ENCODE results near the gene ANKS1B.

Gene ANKS1B

DNA sequence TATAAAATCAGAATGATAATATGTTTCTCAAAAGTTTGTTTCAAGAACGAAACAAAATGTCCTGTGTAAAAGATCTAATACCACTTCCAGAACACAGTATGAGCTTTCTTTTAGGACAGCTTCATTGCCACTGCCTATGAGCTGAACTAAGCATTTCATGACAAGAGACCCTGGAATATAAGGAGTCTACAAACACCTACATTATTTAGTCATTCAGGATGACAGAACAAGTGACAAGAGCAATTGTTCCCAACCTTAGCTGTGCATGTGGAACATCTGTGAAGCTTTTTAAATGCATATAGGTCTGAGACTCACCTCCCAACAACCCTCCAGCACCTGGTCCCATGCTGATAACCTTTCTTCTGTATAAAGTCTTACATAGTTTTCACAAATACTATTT is 440.3 kb downstream of the ANKS1B start:
- no peaks in the 10 kb centered on the region for H3K27me3 ChIP-seq (ENCODE audit: insufficient read depth, low read depth)
- no peaks in the 10 kb centered on the region for H3K79me2 ChIP-seq (ENCODE audit: insufficient read depth, low read depth)
- H3K4me1 ChIP-seq (ENCODE audit: low read depth, poor library complexity, severe bottlenecking) = no peaks in the 10 kb centered on the region
- H4K20me1 ChIP-seq (ENCODE audit: insufficient read depth) = no peaks in the 10 kb centered on the region
- H3K36me3 ChIP-seq (ENCODE audit: insufficient read depth) = no peaks in the 10 kb centered on the region
- no peak overlapping the region for H3K27ac ChIP-seq
- no peak overlapping the region for H2AFZ ChIP-seq (ENCODE audit: low read depth)
- no peak overlapping the region for H3K4me2 ChIP-seq
- H3K4me3 ChIP-seq (IDR thresholded peaks at IDR 0.05; ENCODE audit: insufficient read depth, low read depth, low read length) = no peak overlapping the region
- TF ChIP-seq, protein P1, sequence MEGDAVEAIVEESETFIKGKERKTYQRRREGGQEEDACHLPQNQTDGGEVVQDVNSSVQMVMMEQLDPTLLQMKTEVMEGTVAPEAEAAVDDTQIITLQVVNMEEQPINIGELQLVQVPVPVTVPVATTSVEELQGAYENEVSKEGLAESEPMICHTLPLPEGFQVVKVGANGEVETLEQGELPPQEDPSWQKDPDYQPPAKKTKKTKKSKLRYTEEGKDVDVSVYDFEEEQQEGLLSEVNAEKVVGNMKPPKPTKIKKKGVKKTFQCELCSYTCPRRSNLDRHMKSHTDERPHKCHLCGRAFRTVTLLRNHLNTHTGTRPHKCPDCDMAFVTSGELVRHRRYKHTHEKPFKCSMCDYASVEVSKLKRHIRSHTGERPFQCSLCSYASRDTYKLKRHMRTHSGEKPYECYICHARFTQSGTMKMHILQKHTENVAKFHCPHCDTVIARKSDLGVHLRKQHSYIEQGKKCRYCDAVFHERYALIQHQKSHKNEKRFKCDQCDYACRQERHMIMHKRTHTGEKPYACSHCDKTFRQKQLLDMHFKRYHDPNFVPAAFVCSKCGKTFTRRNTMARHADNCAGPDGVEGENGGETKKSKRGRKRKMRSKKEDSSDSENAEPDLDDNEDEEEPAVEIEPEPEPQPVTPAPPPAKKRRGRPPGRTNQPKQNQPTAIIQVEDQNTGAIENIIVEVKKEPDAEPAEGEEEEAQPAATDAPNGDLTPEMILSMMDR (conservative IDR thresholded peaks at IDR 0.05; ENCODE audit: low read depth, low read length) = no peak
- H3K9ac ChIP-seq = no peak overlapping the region

DNA sequence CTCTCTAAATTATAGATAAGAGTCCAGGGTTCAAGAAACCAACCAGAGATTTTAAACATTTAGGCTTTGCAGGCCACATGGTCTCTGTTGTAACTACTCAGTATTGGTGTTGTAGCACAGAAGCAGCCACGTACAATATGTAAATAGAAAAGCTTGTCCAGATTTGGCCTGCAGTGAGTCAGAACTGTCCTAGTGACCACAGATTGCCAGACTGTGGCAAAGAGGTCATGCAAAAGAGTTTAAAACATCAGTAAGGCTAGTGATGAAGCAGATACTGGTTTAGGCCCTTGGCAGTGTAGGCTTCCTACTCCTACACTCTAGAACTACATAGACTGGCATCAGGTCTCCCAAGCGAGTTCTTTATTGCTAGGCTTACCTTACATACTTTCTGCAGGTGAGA is 454.8 kb downstream of the ANKS1B start:
- Histone ChIP-seq H3K36me3 (ENCODE audit: insufficient read depth) (no peaks in the 10 kb centered on the region), H3K4me1 (ENCODE audit: low read depth, poor library complexity, severe bottlenecking) (no peaks in the 10 kb centered on the region), H3K4me2 (no peak overlapping the region), H3K27ac (no peak overlapping the region), H3K79me2 (ENCODE audit: insufficient read depth, low read depth) (no peaks in the 10 kb centered on the region), H2AFZ (ENCODE audit: low read depth) (no peak overlapping the region), H4K20me1 (ENCODE audit: insufficient read depth) (no peaks in the 10 kb centered on the region), H3K4me3 (IDR thresholded peaks at IDR 0.05; ENCODE audit: insufficient read depth, low read depth, low read length) (no peak overlapping the region), H3K27me3 (ENCODE audit: insufficient read depth, low read depth) (no peaks in the 10 kb centered on the region), H3K9ac (no peak overlapping the region)
- TF ChIP-seq, protein P1 (conservative IDR thresholded peaks at IDR 0.05; ENCODE audit: low read depth, low read length) = no peak

DNA sequence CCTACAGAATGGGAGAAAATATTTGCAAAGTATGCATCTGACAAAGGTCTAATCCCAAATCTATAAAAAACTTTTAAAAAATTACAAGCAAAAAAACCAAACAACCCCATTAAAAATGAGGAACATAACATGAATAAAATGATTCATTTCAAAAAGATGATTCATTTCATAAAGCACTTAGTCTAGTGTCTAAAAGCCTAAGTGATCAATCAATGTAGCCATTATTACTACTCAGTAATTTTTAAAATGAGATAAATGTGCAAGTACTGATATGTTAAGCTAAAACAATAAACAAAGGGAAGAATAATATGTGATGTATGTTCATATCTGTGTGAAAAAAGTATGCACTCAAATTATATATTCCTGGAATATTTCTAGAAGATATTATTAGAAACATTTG is 456.3 kb downstream of the ANKS1B start:
- TF ChIP-seq, protein P1 (conservative IDR thresholded peaks at IDR 0.05; ENCODE audit: low read depth, low read length) = no peak
- no peak overlapping the region for H3K9ac ChIP-seq
- no peaks in the 10 kb centered on the region for H3K79me2 ChIP-seq (ENCODE audit: insufficient read depth, low read depth)
- H2AFZ ChIP-seq (ENCODE audit: low read depth) = no peak overlapping the region
- no peaks in the 10 kb centered on the region for H4K20me1 ChIP-seq (ENCODE audit: insufficient read depth)
- no peak overlapping the region for H3K27ac ChIP-seq
- no peaks in the 10 kb centered on the region for H3K4me1 ChIP-seq (ENCODE audit: low read depth, poor library complexity, severe bottlenecking)
- H3K36me3 ChIP-seq (ENCODE audit: insufficient read depth) = no peaks in the 10 kb centered on the region
- H3K4me3 ChIP-seq (IDR thresholded peaks at IDR 0.05; ENCODE audit: insufficient read depth, low read depth, low read length) = no peak overlapping the region
- H3K27me3 ChIP-seq (ENCODE audit: insufficient read depth, low read depth) = no peaks in the 10 kb centered on the region
- no peak overlapping the region for H3K4me2 ChIP-seq

DNA sequence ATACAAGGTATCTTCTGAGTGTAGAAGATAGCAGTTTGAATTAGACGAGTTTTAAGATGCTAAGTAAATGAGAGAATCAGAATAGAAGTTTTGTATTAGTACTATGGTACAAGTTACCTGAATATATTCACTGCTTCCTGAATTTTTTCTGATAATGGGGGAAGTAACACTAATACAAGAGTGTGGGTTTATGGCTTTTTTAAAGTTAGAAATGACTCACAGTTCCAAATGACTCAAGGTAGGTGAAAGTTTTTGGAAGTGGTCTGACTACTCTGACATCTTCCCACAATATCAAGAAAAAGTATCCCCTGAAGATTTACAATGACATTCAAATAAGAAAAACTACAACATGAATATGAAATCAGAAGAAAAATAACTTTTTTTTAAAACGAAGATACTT is 460.9 kb downstream of the ANKS1B start:
- Histone ChIP-seq H3K27ac (no peak overlapping the region), H3K79me2 (ENCODE audit: insufficient read depth, low read depth) (no peaks in the 10 kb centered on the region), H3K4me2 (no peak overlapping the region), H3K9ac (no peak overlapping the region), H3K36me3 (ENCODE audit: insufficient read depth) (no peaks in the 10 kb centered on the region), H4K20me1 (ENCODE audit: insufficient read depth) (no peaks in the 10 kb centered on the region), H3K27me3 (ENCODE audit: insufficient read depth, low read depth) (no peaks in the 10 kb centered on the region), H3K4me3 (IDR thresholded peaks at IDR 0.05; ENCODE audit: insufficient read depth, low read depth, low read length) (no peak overlapping the region), H2AFZ (ENCODE audit: low read depth) (no peak overlapping the region), H3K4me1 (ENCODE audit: low read depth, poor library complexity, severe bottlenecking) (no peaks in the 10 kb centered on the region)
- TF ChIP-seq, protein P1 (conservative IDR thresholded peaks at IDR 0.05; ENCODE audit: low read depth, low read length) = no peak
